ENCODE data around the gene OR10H4.
"Not testable (repeated sequence)": the region's sequence is repeated elsewhere in the genome, so short reads cannot be mapped to it uniquely, and the experiment has no call there.

DNA sequence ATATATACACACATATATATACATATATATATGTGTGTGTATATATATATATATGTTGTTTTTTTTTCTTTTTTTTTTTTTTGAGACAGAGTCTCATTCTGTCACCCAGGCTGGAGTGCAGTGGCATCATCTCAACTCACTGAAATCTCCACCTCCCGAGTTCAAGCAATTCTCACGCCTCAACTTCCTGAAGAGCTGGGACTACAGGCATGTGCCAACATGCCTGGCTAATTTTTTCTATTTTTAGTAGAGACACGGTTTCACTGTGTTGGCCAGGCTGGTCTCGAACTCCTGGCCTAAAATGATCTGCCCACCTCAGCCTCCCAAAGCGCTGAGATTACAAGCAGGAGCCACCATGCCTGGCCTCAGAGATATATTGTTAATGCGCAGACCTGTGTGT lies 37.0 kb downstream of the OR10H4 start:
- not testable (repeated sequence) for TF ChIP-seq POLR2A (IDR thresholded peaks at IDR 0.05; ENCODE audit: insufficient read depth in 1 of 2, low read depth in 2 of 2, low read length in 2 of 2); HDAC2 (CRISPR knock-in tag; IDR thresholded peaks at IDR 0.05); FOXM1 (CRISPR knock-in tag; IDR thresholded peaks at IDR 0.05); TCF7 (IDR thresholded peaks at IDR 0.05; ENCODE audit: low read depth)
- TF ChIP-seq, protein P1, sequence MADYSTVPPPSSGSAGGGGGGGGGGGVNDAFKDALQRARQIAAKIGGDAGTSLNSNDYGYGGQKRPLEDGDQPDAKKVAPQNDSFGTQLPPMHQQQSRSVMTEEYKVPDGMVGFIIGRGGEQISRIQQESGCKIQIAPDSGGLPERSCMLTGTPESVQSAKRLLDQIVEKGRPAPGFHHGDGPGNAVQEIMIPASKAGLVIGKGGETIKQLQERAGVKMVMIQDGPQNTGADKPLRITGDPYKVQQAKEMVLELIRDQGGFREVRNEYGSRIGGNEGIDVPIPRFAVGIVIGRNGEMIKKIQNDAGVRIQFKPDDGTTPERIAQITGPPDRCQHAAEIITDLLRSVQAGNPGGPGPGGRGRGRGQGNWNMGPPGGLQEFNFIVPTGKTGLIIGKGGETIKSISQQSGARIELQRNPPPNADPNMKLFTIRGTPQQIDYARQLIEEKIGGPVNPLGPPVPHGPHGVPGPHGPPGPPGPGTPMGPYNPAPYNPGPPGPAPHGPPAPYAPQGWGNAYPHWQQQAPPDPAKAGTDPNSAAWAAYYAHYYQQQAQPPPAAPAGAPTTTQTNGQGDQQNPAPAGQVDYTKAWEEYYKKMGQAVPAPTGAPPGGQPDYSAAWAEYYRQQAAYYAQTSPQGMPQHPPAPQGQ (CRISPR knock-in tag; IDR thresholded peaks at IDR 0.05; ENCODE audit: borderline replicate concordance): not testable (repeated sequence)
- TF ChIP-seq, protein P2, sequence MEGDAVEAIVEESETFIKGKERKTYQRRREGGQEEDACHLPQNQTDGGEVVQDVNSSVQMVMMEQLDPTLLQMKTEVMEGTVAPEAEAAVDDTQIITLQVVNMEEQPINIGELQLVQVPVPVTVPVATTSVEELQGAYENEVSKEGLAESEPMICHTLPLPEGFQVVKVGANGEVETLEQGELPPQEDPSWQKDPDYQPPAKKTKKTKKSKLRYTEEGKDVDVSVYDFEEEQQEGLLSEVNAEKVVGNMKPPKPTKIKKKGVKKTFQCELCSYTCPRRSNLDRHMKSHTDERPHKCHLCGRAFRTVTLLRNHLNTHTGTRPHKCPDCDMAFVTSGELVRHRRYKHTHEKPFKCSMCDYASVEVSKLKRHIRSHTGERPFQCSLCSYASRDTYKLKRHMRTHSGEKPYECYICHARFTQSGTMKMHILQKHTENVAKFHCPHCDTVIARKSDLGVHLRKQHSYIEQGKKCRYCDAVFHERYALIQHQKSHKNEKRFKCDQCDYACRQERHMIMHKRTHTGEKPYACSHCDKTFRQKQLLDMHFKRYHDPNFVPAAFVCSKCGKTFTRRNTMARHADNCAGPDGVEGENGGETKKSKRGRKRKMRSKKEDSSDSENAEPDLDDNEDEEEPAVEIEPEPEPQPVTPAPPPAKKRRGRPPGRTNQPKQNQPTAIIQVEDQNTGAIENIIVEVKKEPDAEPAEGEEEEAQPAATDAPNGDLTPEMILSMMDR (CRISPR knock-in tag; IDR thresholded peaks at IDR 0.05): not testable (repeated sequence)

Data from HepG2 (cell line).